ENCODE measurements around the gene RTEL1.
A peak's percentile ranks its signal among the peaks of the same experiment; 100 is the strongest.

RTEL1 gene

GRCh38 chr20:63739130-63740069, 81.3 kb downstream of the RTEL1 start, which contains the start of gene SLC2A4RG (continued):
- TF ChIP-seq ZNF341 (tag by site-specific recombination; IDR thresholded peaks at IDR 0.05; ENCODE audit: low read depth) (peak; percentile 59), ZNF2 (tag by site-specific recombination; IDR thresholded peaks at IDR 0.05) (no peak), ATF2 (tag by site-specific recombination; IDR thresholded peaks at IDR 0.05; ENCODE audit: low read depth) (no peak)

GRCh38 chr20:63740070-63740626, 82.0 kb downstream of the RTEL1 start:
- peak overlapping the region; percentile 79 for H3K27ac ChIP-seq (ENCODE audit: extremely low read depth, low read depth, low read length)
- H3K4me1 ChIP-seq (ENCODE audit: control insufficient read depth, insufficient read depth, low read length) = no peaks in the 10 kb centered on the region; the same call in 1 of the 2 replicates
- peaks cover 4 to 47% of the 10 kb centered on the region in 2 experiments; a peak in 1 of 3 replicates for H3K36me3 ChIP-seq (ENCODE audit: control insufficient read depth in 2 of 2, insufficient read depth in 1 of 2, low read length in 2 of 2)
- ChIA-PET POLR2A (interaction anchor here (0.6 to 1.6 kb wide), 8 partner anchors 10 to 240 kb away, joined by 3 to 13 read pairs (median 6); partner anchors contain the start of genes ARFRP1, PRPF6, TPD52L2 and ZGPAT), CTCF (interaction anchor here (0.8 kb wide), 1 partner anchor 204 kb away, joined by 3 read pairs; no protein-coding TSS in a partner anchor)
- peak; percentile 22; the same call in 1 of the 2 replicates for TF ChIP-seq ZSCAN30 (tag by site-specific recombination; IDR thresholded peaks at IDR 0.05)
- TF ChIP-seq ZNF561 (tag by site-specific recombination; IDR thresholded peaks at IDR 0.05; ENCODE audit: borderline replicate concordance) = peak; percentile 67
- TF ChIP-seq ZNF398 (tag by site-specific recombination; IDR thresholded peaks at IDR 0.05) = peak; percentile 37; the same call in 1 of the 2 replicates
- TF ChIP-seq EGR2 (tag by site-specific recombination; IDR thresholded peaks at IDR 0.05; ENCODE audit: low read depth) = peak; percentile 4; the same call in 1 of the 2 replicates
- TF ChIP-seq ZNF311 (tag by site-specific recombination; IDR thresholded peaks at IDR 0.05; ENCODE audit: borderline replicate concordance) = no peak
- TF ChIP-seq ZFHX2 (tag by site-specific recombination; conservative IDR thresholded peaks at IDR 0.05) = peak; percentile 82
- 0 out of 2 replicates have a peak, but pooled peaks have one; percentile 2 for TF ChIP-seq ZBTB11 (tag by site-specific recombination; conservative IDR thresholded peaks at IDR 0.05; ENCODE audit: low read depth)
- TF ChIP-seq KLF10 (tag by site-specific recombination; IDR thresholded peaks at IDR 0.05) = peak; percentile 63
- no peak for TF ChIP-seq ZNF274 (IDR thresholded peaks at IDR 0.05; ENCODE audit: low read length)
- TF ChIP-seq ZNF274 (tag by site-specific recombination; IDR thresholded peaks at IDR 0.05; ENCODE audit: borderline replicate concordance) = no peak
- TF ChIP-seq ZBTB7A (tag by site-specific recombination; IDR thresholded peaks at IDR 0.05; ENCODE audit: low read depth) = peak; percentile 44; the same call in 1 of the 2 replicates
- peak; percentile 21; the same call in 1 of the 2 replicates for TF ChIP-seq SP2 (tag by site-specific recombination; IDR thresholded peaks at IDR 0.05)
- no peak for TF ChIP-seq KLF9 (tag by site-specific recombination; IDR thresholded peaks at IDR 0.05; ENCODE audit: low read depth)
- TF ChIP-seq ZNF610 (tag by site-specific recombination; IDR thresholded peaks at IDR 0.05; ENCODE audit: borderline replicate concordance) = no peak
- H3K9me3 ChIP-seq (ENCODE audit: control insufficient read depth, insufficient read depth, low read depth, low read length) = no peaks in the 10 kb centered on the region
- peak overlapping the region; percentile 54 for H3K4me3 ChIP-seq (ENCODE audit: low read depth, low read length)

Measured in HEK293 (cell line).